ENCODE measurements around the gene DEDD. TPM values are rescaled to one million over a fixed set of nuclear protein-coding genes. Genes with fewer than 3 reads are reported as not detected.
A peak's percentile ranks its signal among the peaks of the same experiment; 100 is the strongest.

The DEDD gene
- total and polyA plus RNA-seq, 2 donors (not counting 1 experiment from before 2014, with no cell fraction given): 21.6 to 40.3 TPM

- H4K20me1 ChIP-seq (ENCODE audit: control insufficient read depth, extremely low read depth, insufficient read depth, low read length): no peaks in the 10 kb centered on the region
- no peaks in the 10 kb centered on the region for H3K27me3 ChIP-seq (ENCODE audit: control insufficient read depth, insufficient read depth, low read length)
- H3K27ac ChIP-seq (ENCODE audit: insufficient read depth, low read length): no peak overlapping the region
- H3K9me3 ChIP-seq (ENCODE audit: control insufficient read depth, insufficient read depth, low read depth, low read length): no peaks in the 10 kb centered on the region
- no peak overlapping the region for H2AFZ ChIP-seq (ENCODE audit: low read length)
- no peak for DNase-seq (ENCODE audit: low read depth in 2 of 2)
- no peaks in the 10 kb centered on the region for H3K4me1 ChIP-seq (ENCODE audit: control insufficient read depth, extremely low read depth, insufficient read depth, low read length)
- H3K36me3 ChIP-seq (ENCODE audit: control insufficient read depth, insufficient read depth, low read length): peaks cover 1% of the 10 kb centered on the region
- H3K4me2 ChIP-seq (ENCODE audit: extremely low read depth, insufficient read depth, low read length): no peak overlapping the region
- H3K4me3 ChIP-seq (replicated peaks in 1 of 4; ENCODE audit: control extremely low read depth in 1 of 4, insufficient read depth in 1 of 4, low read depth in 3 of 4, low read length in 4 of 4): no peak overlapping the region
- peaks cover 6% of the 10 kb centered on the region for H3K79me2 ChIP-seq (ENCODE audit: control insufficient read depth, insufficient read depth, low read length)
- TF ChIP-seq, protein P1, sequence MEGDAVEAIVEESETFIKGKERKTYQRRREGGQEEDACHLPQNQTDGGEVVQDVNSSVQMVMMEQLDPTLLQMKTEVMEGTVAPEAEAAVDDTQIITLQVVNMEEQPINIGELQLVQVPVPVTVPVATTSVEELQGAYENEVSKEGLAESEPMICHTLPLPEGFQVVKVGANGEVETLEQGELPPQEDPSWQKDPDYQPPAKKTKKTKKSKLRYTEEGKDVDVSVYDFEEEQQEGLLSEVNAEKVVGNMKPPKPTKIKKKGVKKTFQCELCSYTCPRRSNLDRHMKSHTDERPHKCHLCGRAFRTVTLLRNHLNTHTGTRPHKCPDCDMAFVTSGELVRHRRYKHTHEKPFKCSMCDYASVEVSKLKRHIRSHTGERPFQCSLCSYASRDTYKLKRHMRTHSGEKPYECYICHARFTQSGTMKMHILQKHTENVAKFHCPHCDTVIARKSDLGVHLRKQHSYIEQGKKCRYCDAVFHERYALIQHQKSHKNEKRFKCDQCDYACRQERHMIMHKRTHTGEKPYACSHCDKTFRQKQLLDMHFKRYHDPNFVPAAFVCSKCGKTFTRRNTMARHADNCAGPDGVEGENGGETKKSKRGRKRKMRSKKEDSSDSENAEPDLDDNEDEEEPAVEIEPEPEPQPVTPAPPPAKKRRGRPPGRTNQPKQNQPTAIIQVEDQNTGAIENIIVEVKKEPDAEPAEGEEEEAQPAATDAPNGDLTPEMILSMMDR (conservative IDR thresholded peaks at IDR 0.05 in 1 of 2, IDR thresholded peaks at IDR 0.05 in 1 of 2; ENCODE audit: low read depth in 1 of 2, low read length in 2 of 2): no peak
- TF ChIP-seq EZH2 (IDR thresholded peaks at IDR 0.05; ENCODE audit: low read length, missing control alignments): no peak
- no peak overlapping the region for H3K9ac ChIP-seq (ENCODE audit: insufficient read depth, low read length)
Measured at GRCh38 chr1:161179698-161180097, 47.2 kb upstream of the DEDD start.

DNA sequence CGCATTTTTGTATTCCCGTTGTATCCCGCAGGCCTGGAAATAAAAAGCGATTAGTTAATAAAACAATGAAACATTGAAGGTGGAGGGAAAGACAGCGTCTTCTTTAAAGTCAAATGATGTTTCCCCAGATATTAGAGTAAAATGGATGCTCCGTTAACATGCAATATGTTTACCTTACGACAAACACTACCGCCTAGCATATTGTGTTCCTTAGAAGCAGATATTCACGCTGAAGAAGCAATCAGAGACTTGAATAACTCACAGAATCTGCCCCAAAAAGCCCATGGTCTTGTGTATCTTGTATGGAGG lies 45.4 kb upstream of the DEDD start:
- Histone ChIP-seq H4K20me1 (ENCODE audit: control insufficient read depth, extremely low read depth, insufficient read depth, low read length) (no peaks in the 10 kb centered on the region), H3K27ac (ENCODE audit: insufficient read depth, low read length) (peak overlapping the region; percentile 86), H3K27me3 (ENCODE audit: control insufficient read depth, insufficient read depth, low read length) (no peaks in the 10 kb centered on the region), H3K9ac (ENCODE audit: insufficient read depth, low read length) (no peak overlapping the region), H3K79me2 (ENCODE audit: control insufficient read depth, insufficient read depth, low read length) (peaks cover 6% of the 10 kb centered on the region), H3K4me3 (replicated peaks in 1 of 4; ENCODE audit: control extremely low read depth in 1 of 4, insufficient read depth in 1 of 4, low read depth in 3 of 4, low read length in 4 of 4) (peak overlapping the region in 2 of 4 experiments; percentile 48 to 91), H3K36me3 (ENCODE audit: control insufficient read depth, insufficient read depth, low read length) (peaks cover 4% of the 10 kb centered on the region), H2AFZ (ENCODE audit: low read length) (no peak overlapping the region), H3K4me2 (ENCODE audit: extremely low read depth, insufficient read depth, low read length) (peak overlapping the region; percentile 64), H3K4me1 (ENCODE audit: control insufficient read depth, extremely low read depth, insufficient read depth, low read length) (peaks cover 8% of the 10 kb centered on the region), H3K9me3 (ENCODE audit: control insufficient read depth, insufficient read depth, low read depth, low read length) (no peaks in the 10 kb centered on the region)
- DNase-seq (ENCODE audit: low read depth in 2 of 2): no peak
- TF ChIP-seq, protein P1 (conservative IDR thresholded peaks at IDR 0.05 in 1 of 2, IDR thresholded peaks at IDR 0.05 in 1 of 2; ENCODE audit: low read depth in 1 of 2, low read length in 2 of 2): no peak
- TF ChIP-seq EZH2 (IDR thresholded peaks at IDR 0.05; ENCODE audit: low read length, missing control alignments): no peak

GRCh38 chr1:161177112-161177935 lies 44.9 kb upstream of the DEDD start, which contains the start of gene B4GALT3:
TSS of gene B4GALT3 (minus strand) at chr1:161177507. CDS start at chr1:161176060, 1,447 bp downstream.
- peaks cover 4% of the 10 kb centered on the region for H3K36me3 ChIP-seq (ENCODE audit: control insufficient read depth, insufficient read depth, low read length)
- DNase-seq (ENCODE audit: low read depth in 2 of 2): peak; percentile 70

More at GRCh38 chr1:161177112-161177935, 44.9 kb upstream of the DEDD start, which contains the start of gene B4GALT3:
- Histone ChIP-seq H2AFZ (ENCODE audit: low read length) (peak within 1 kb of the TSS; percentile 97), H3K79me2 (ENCODE audit: control insufficient read depth, insufficient read depth, low read length) (peaks cover 6% of the 10 kb centered on the region), H3K9ac (ENCODE audit: insufficient read depth, low read length) (peak within 1 kb of the TSS; percentile 85), H3K4me2 (ENCODE audit: extremely low read depth, insufficient read depth, low read length) (peak within 1 kb of the TSS; percentile 96), H3K27me3 (ENCODE audit: control insufficient read depth, insufficient read depth, low read length) (no peaks in the 10 kb centered on the region), H3K9me3 (ENCODE audit: control insufficient read depth, insufficient read depth, low read depth, low read length) (no peaks in the 10 kb centered on the region), H4K20me1 (ENCODE audit: control insufficient read depth, extremely low read depth, insufficient read depth, low read length) (no peaks in the 10 kb centered on the region), H3K27ac (ENCODE audit: insufficient read depth, low read length) (peak within 1 kb of the TSS; percentile 86), H3K4me1 (ENCODE audit: control insufficient read depth, extremely low read depth, insufficient read depth, low read length) (peaks cover 11% of the 10 kb centered on the region), H3K4me3 (replicated peaks in 1 of 4; ENCODE audit: control extremely low read depth in 1 of 4, insufficient read depth in 1 of 4, low read depth in 3 of 4, low read length in 4 of 4) (peak within 1 kb of the TSS; percentile 86 to 91 (median 90))
- no peak for TF ChIP-seq EZH2 (IDR thresholded peaks at IDR 0.05; ENCODE audit: low read length, missing control alignments)
- TF ChIP-seq, protein P1 (conservative IDR thresholded peaks at IDR 0.05 in 1 of 2, IDR thresholded peaks at IDR 0.05 in 1 of 2; ENCODE audit: low read depth in 1 of 2, low read length in 2 of 2): no peak
